ACHN (cell line): ENCODE data around the gene GBP2.
"Not testable (repeated sequence)": the region's sequence is repeated elsewhere in the genome, so short reads cannot be mapped to it uniquely, and the experiment has no call there.

Source experiments
- DNase-seq: peaks from one replicate; pipeline ENCODE4 v3.0.0-alpha.2; 2015
- in situ Hi-C: cut with HindIII; loops from 2 replicates; pipeline ENCODE4 v1.10.0; 2017; ENCODE audit warnings: low sequenced_read_pairs, low pct_ligation_motif_present, low pct_unique_long_range_greater_than_20kb

GBP2 gene

DNA sequence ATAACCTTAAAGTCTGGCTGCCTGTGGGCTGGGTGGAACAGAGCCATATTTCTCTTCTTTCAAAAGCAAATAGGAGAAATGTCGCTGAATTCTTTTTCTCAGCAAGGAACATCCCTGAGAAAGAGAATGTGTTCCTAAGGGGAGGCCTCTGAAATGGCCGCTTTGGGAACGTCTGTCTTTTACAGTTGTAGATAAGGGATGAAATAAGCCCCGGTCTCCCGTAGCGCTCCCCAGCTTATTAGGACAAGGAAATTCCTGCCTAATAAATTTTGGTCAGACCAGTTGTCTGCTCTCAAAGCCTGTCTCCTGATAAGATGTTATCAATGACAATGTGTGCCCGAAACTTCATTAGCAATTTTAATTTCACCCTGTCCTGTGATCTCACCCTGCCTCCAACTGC lies 45.8 kb downstream of the GBP2 start:
- in situ Hi-C loops, DNase-seq: not testable (repeated sequence)

DNA sequence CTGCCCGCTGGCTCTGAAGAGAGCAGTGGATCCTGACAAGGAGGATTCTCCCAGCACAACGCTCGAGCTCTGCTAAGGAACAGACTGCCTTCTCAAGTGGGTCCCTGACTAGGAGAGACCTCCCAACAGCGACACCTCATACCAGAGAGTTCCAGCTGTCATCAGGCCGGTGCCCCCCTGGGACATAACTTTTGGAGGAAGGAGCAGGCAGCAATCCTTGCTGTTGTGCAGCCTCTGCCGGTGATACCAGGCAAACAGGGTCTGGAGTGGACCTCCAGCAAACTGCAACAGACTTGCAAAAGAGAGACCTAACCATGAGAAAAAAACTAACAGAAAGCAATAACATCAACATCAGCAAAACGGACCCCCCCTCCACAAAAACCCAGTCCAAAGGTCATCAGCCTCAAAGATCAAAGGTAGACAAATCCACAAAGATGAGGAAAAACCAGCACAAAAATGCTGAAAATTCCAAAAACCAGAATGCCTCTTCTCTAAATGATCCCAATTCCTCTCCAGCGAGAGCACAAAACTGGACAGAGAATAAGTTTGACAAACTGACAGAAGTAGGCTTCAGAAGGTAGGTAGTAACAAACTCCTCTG lies 53.3 kb downstream of the GBP2 start:
- in situ Hi-C loops, DNase-seq: not testable (repeated sequence)

DNA sequence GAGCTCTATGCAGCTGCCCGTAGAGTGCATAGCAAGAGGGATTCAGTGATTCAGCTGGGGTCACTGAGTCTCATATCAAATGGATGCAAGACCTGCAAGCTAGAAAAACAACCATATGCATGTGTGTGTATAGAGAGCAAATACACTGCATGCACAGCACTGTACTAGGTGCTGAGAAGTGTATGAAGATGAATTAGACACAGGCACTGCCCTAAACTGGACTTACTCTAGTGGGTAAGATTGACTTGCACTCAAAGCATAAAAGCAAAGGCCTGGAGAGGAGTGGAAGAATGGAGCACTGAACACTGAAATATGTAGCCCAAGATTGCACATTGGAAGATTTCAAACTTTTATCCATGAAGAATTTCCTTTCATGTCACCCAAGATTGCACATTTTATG lies 55.4 kb downstream of the GBP2 start:
- no peak for DNase-seq
- in situ Hi-C loops = no loop called here

DNA sequence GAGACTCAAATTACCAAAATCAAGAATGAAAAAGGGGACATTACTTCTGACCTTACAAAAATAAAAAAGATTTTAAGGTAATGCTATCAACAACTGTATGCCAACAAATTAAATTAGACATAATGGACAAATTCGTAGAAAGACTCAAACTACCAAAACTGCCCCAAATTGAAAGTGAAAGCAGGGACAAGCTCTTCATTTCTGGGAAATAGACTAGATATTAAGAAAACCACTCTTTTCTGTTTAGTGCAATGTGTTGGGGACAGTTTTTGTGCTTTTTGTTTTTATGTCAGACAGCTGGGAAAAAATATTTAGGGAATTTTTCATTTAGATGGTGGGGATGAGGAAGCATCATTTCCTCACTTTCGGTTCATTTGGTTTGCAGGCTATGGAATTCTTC lies 56.0 kb downstream of the GBP2 start:
- in situ Hi-C loops = no loop called here
- peak; percentile 28 for DNase-seq

DNA sequence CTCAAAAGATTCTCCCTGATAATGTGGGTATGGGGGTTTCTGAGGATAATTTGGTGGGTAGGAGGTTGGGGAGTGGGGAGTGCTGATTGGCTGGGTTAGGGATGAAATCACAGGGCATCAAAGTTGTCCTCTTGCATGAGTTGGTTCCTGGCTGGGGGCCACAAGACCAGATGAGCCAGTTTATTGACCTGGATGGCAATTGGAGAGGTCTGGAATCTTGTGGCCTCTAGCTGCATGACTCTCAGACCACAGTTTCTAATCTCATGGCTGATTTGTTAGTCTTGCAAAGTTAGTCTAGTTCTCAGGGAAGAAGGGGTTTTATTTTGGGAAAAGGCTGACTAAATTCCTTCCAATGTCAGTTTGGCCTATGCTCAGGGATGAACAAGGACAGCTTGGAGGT lies 57.6 kb downstream of the GBP2 start:
- peak; percentile 22 for DNase-seq
- in situ Hi-C loops = no loop called here

DNA sequence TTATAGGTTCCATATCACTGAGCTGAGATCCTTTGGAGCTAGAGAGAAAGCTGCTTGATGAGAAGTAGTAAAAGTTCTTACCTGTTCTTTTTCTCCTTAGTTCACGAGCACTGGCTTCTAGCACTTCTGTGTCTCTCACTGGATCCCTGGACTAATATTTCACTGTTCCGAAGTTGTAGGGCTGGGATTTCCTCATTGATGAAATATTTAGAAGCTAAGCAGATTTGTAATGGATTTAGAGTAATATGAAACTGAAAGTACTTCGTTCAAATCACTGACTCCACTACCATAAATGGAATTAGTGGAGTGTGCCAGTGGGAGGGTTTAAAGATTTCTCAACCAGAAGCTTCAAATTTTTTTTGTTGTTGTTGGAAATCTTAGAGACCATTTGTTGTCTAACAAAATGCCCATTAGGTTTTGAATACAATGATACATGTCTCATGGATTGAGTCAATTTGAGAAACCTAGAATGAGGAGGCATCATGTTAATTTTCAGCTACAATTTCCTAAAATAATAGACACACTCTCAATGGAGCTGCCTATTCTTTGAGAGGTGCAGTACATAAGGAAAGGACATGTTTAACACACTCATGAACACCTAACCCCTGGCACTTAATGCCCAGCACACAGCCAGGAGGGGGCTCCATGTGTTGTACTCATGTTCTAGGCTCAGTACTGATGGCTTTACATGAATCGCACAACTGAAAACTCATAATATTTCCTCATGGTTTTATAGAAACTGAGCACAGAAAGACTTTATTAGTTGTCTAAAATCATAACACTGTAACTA lies 60.6 kb downstream of the GBP2 start, which contains the start of gene GBP1:
Gene GBP1 (minus strand): TSS at position 130 of the 790 bp plus-strand sequence. CDS start 1,974 bp downstream, outside the sequence.
- in situ Hi-C loops = no loop called here
- peak; percentile 73 for DNase-seq

DNA sequence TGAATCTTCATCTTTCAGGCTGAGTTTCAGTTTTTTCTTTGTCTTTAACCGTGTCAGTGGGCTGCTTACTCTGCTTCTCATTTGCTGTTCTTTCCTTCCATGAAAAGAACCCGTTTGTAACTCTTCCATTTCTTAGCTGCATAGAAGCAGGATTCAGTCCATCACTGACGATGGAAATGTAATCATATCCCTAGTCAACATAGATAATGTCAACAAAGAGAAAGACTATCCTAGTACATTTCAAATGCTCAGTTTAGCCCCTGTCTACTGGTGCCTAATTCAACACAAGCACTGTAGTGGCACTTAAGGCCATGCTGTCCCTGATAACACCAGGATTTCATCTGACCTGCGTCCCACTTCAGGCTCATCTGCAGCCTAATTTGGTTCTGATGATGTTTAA lies 61.3 kb downstream of the GBP2 start:
- no peak for DNase-seq
- in situ Hi-C loops = no loop called here

DNA sequence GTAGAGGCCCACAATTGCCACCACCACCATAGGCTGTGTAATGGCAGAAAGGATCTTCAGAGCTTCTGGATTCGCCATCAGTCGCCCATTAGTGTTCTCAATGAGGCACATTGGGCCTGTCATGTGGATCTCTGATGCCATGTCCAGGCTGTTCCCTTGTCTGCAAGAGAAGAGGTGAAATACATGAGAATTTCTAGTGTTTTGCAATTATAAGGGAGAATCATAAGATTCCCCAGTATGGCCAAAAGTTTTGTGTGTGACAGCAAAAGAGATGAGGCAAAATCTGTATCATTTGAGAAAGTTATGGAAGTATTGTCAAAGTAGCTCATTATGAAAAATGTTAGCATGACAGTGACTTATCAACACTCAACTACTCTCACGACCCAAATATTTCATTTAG lies 62.8 kb downstream of the GBP2 start:
- in situ Hi-C loops = no loop called here
- no peak for DNase-seq

DNA sequence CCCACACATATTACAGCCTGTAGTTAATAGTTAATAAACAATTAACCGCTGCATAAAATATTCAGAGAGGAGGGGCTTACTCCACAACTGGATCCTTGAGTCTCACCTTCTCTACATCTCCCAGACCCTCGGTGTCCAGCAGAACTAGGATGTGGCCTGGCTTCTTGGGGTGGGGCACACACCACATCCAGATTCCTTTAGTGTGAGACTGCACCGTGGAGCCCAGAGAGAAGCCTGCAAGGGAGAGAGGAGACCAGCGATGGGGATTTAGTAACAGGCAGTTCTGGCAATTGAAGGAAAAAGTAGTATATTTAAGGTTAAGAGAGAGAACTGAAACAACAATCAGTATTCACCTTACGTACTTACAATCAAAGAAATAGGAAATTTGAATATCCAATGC lies 65.8 kb downstream of the GBP2 start:
- in situ Hi-C loops = no loop called here
- DNase-seq = no peak
